ENCODE results near the gene PLAAT1. TPM values are rescaled to one million over a fixed set of nuclear protein-coding genes. Genes with fewer than 3 reads are reported as not detected.
A peak's percentile ranks its signal among the peaks of the same experiment; 100 is the strongest.

The PLAAT1 gene
- polyA plus RNA-seq (2011; rRNA removed): 0.13 and 0.43 TPM in 2 replicates
- polyA minus RNA-seq (2011; rRNA and poly(A)+ RNA removed): 0.43 TPM in 1 of 2 replicates, not detected in the other

- Histone ChIP-seq H3K36me3 (ENCODE audit: control insufficient read depth, insufficient read depth, low read length) (no peaks in the 10 kb centered on the region), H3K27me3 (ENCODE audit: control insufficient read depth, insufficient read depth, low read length) (no peaks in the 10 kb centered on the region), H3K4me3 (ENCODE audit: low read depth, low read length) (peak within 1 kb of the TSS; percentile 39)
- CTCF ChIA-PET: no interaction called here
- no peak for TF ChIP-seq CTCF (IDR thresholded peaks at IDR 0.05; ENCODE audit: insufficient read depth, low read depth, low read length)
- POLR2A ChIA-PET: no interaction called here
- DNase-seq (ENCODE audit: low read depth): peak; percentile 0
Measured at GRCh38 chr3:193240850-193241706, at the start of gene PLAAT1. Gene PLAAT1, plus strand, starts transcription at chr3:193241222. Its CDS starts 14,429 bp downstream, at chr3:193255651.

- ChIA-PET CTCF (no interaction called here), POLR2A (no interaction called here)
- no peak overlapping the region for H3K4me3 ChIP-seq (ENCODE audit: low read depth, low read length)
- DNase-seq (ENCODE audit: low read depth): no peak
- TF ChIP-seq CTCF (IDR thresholded peaks at IDR 0.05; ENCODE audit: insufficient read depth, low read depth, low read length): no peak
- H3K36me3 ChIP-seq (ENCODE audit: control insufficient read depth, insufficient read depth, low read length): no peaks in the 10 kb centered on the region
- H3K27me3 ChIP-seq (ENCODE audit: control insufficient read depth, insufficient read depth, low read length): no peaks in the 10 kb centered on the region
Measured at GRCh38 chr3:193194371-193194770, 46.7 kb upstream of the PLAAT1 start.

- Histone ChIP-seq H3K4me3 (ENCODE audit: low read depth, low read length) (no peak overlapping the region), H3K36me3 (ENCODE audit: control insufficient read depth, insufficient read depth, low read length) (no peaks in the 10 kb centered on the region), H3K27me3 (ENCODE audit: control insufficient read depth, insufficient read depth, low read length) (no peaks in the 10 kb centered on the region)
- no peak for TF ChIP-seq CTCF (IDR thresholded peaks at IDR 0.05; ENCODE audit: insufficient read depth, low read depth, low read length)
- ChIA-PET CTCF (no interaction called here), POLR2A (no interaction called here)
- no peak for DNase-seq (ENCODE audit: low read depth)
Measured at GRCh38 chr3:193196746-193197145, 44.3 kb upstream of the PLAAT1 start.

- ChIA-PET CTCF (no interaction called here), POLR2A (no interaction called here)
- Histone ChIP-seq H3K4me3 (ENCODE audit: low read depth, low read length) (no peak overlapping the region), H3K36me3 (ENCODE audit: control insufficient read depth, insufficient read depth, low read length) (no peaks in the 10 kb centered on the region), H3K27me3 (ENCODE audit: control insufficient read depth, insufficient read depth, low read length) (no peaks in the 10 kb centered on the region)
- DNase-seq (ENCODE audit: low read depth): no peak
- TF ChIP-seq CTCF (IDR thresholded peaks at IDR 0.05; ENCODE audit: insufficient read depth, low read depth, low read length): no peak
Measured at GRCh38 chr3:193207290-193208273, 33.4 kb upstream of the PLAAT1 start.

GRCh38 chr3:193210618-193211017 lies 30.4 kb upstream of the PLAAT1 start:
- Histone ChIP-seq H3K27me3 (ENCODE audit: control insufficient read depth, insufficient read depth, low read length) (no peaks in the 10 kb centered on the region), H3K4me3 (ENCODE audit: low read depth, low read length) (no peak overlapping the region), H3K36me3 (ENCODE audit: control insufficient read depth, insufficient read depth, low read length) (no peaks in the 10 kb centered on the region)
- no peak for TF ChIP-seq CTCF (IDR thresholded peaks at IDR 0.05; ENCODE audit: insufficient read depth, low read depth, low read length)
- DNase-seq (ENCODE audit: low read depth): no peak
- POLR2A ChIA-PET: no interaction called here
- CTCF ChIA-PET: no interaction called here
